Left forelimb (tissue), 1 donor: ENCODE measurements around the gene NEK4.
"Not testable (repeated sequence)": the region's sequence is repeated elsewhere in the genome, so short reads cannot be mapped to it uniquely, and the experiment has no call there.

Experiments
- DNase-seq: peaks from one replicate; pipeline ENCODE4 v3.0.0-alpha.2; 2018; ENCODE audit warnings: low spot score

NEK4 gene

GRCh38 chr3:52731590-52731989 lies 39.1 kb downstream of the NEK4 start:
- no peak for DNase-seq

- DNase-seq = no peak
Observed at GRCh38 chr3:52730681-52731080, 40.1 kb downstream of the NEK4 start.

GRCh38 chr3:52728753-52729152 lies 42.0 kb downstream of the NEK4 start:
- DNase-seq = not testable (repeated sequence)

- DNase-seq = no peak
Observed at GRCh38 chr3:52724511-52724910, 46.2 kb downstream of the NEK4 start.

- no peak for DNase-seq
Observed at GRCh38 chr3:52723935-52724334, 46.8 kb downstream of the NEK4 start.

- DNase-seq = no peak
Observed at GRCh38 chr3:52722491-52722890, 48.2 kb downstream of the NEK4 start.

- no peak for DNase-seq
Observed at GRCh38 chr3:52721730-52722008, 49.1 kb downstream of the NEK4 start.

GRCh38 chr3:52721002-52721729 lies 49.6 kb downstream of the NEK4 start:
- no peak for DNase-seq

- DNase-seq = no peak
Observed at GRCh38 chr3:52719618-52720017, 51.1 kb downstream of the NEK4 start.

- DNase-seq = no peak
Observed at GRCh38 chr3:52715714-52716305, 54.9 kb downstream of the NEK4 start.

GRCh38 chr3:52714335-52715302 lies 56.1 kb downstream of the NEK4 start:
- no peak for DNase-seq

- DNase-seq = no peak
Observed at GRCh38 chr3:52712291-52713212, 58.2 kb downstream of the NEK4 start.

- no peak for DNase-seq
Observed at GRCh38 chr3:52710512-52710911, 60.2 kb downstream of the NEK4 start.

- DNase-seq = no peak
Observed at GRCh38 chr3:52707585-52707984, 63.2 kb downstream of the NEK4 start.

GRCh38 chr3:52705688-52706686 lies 64.8 kb downstream of the NEK4 start, which contains the start of the genes GLT8D1 and SPCS1:
GLT8D1 (minus strand) TSS chr3:52705791; CDS start chr3:52700460, 5,331 bp downstream.
SPCS1 (plus strand) TSS chr3:52706106; CDS start chr3:52706247, 141 bp downstream.
- peak; percentile 93 for DNase-seq

GRCh38 chr3:52705438-52705687 lies 65.4 kb downstream of the NEK4 start:
- DNase-seq = no peak

GRCh38 chr3:52704611-52705437 lies 65.9 kb downstream of the NEK4 start:
- no peak for DNase-seq

GRCh38 chr3:52703341-52703740 lies 67.4 kb downstream of the NEK4 start:
- no peak for DNase-seq

GRCh38 chr3:52697632-52697965 lies 73.1 kb downstream of the NEK4 start:
- DNase-seq = no peak
